Stimulated activated CD8-positive, alpha-beta memory T cell treated with anti-CD3 and anti-CD28 coated beads, Interleukin-4, amount 100 ng/mL, for 4 hours (primary cell): Measurements from ENCODE around the gene SH2D2A.
"Not testable (repeated sequence)": the region's sequence is repeated elsewhere in the genome, so short reads cannot be mapped to it uniquely, and the experiment has no call there.

Experiments used
- DNase-seq, 2 donors: peaks; one replicate each; pipeline ENCODE4 v3.0.0-alpha.2; 2020; ENCODE audit warnings: low read depth in 2 of 2, low spot score in 1 of 2

Gene SH2D2A

DNA sequence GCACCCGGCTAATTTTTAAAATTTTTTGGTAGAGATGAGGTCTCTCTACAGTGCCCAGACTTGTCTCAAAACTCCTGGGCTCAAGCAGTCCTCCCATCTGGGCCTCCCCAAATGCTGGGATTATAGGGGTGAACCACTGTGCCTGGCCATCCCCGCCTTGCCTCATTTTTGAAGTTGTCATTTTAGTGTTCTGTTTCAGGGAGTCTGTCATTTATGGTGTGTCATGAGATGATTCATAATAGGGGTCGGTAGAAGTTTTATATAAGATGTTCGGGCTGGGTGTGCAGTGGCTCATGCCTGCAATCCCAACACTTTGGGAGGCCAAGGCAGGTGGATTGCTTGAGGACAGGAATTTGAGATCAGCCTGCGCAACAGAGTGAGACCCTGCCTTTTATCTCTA is 40.8 kb downstream of the SH2D2A start:
- DNase-seq = no peak

DNA sequence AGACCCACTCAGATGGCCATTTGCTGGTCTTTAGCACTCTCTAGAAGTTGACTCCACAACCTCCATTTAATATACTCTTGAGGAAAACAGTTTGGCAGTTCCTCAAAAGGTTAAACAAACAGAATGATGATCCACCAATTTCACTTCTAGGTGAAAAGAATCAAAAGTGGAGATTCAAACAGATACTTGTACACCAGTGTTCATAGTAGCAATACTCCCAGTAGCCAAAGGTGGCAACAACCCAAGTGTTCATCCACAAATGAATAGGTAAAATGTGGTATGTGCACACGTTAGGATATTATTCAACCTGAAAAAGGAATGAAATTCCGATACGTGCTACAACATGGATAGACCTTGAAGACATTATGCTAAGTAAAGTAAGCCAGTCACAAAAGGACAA is 43.0 kb downstream of the SH2D2A start:
- no peak for DNase-seq

DNA sequence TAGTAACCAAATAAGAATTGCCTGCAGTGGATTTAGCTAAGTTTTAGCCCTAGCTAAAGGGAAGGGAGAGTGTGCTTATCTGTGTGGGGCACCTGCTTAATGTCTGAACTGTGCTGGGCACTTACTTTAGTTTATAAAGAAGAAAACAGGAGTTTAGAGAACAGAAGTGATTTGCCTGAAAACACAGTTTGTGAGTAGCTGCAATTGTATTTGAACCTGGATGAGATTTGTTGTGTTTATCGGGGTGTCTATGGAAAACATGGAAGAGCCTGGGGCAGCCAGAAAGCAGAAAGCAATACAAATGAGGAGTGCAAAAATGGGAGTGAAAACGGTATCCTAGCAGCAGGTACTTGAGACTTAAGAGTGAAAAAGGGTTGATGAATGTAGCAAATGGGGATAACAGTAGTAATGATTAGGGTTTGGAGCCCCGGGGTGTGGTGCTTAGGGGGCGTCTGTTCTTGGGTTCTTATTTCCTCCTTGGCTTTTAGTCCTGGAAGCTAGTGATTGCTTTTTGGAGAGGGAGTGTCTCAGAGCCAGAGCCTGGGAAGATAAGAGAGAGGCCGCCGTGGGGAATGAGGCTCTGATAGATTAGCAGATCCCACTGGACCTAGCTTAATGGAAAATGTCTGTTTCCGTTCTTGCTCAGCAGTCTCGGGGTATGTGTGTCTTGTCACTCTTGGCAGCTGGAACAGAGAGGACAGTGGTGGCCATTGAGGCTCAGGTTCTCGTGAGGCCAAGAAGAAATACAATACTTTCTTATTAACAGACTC is 43.7 kb downstream of the SH2D2A start:
- no peak for DNase-seq

DNA sequence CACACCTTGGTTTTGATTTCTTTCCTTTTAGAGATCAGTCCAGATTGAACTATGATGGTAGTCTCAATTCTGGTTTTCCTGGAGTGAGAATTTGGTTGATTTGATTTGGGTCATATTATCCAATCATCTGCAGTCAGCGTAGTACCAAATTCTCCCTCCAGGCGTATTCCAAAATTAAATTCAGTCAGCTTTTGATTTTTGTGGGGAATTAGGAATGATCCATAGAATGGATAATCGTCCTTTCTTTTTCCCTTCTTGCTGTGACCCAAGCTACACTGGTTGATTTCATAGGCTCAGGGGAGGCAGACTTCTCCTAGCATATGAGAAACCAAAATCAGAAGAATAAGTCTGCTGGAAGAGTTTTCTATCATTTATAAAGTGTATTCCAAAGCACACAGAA is 44.4 kb downstream of the SH2D2A start:
- DNase-seq = no peak

DNA sequence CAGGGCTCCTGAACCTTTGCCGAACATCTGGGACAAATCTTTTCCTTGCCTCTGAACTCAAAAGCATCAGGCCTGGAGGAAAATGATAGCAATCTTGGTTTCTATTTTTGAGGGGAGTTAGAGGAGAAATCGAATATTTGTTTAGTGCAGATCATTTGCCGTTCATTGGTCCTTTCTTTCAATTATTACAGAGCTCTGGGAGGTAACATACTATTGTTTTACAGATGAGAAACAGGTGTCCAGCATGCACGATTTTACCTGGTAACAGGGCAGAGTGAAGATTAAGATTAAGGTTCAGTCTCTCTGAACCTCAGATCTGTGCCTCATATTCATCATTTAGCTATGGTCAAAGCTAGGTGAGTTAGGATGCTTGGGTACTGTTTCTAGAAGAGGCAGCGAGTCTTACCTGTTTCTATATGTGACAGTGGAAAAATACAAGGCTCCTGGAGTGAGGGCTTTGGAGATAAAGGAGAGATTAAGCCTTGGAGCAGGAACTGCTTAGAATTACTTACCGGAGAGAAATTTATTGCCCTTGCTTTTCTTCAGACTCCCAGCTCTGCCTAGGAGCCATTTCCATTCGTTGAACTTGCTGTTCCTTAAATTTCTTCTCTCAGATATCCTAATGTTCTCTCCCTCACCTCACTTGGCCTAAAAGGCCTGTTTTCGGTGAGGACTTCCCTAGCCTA is 47.9 kb downstream of the SH2D2A start:
- no peak for DNase-seq

DNA sequence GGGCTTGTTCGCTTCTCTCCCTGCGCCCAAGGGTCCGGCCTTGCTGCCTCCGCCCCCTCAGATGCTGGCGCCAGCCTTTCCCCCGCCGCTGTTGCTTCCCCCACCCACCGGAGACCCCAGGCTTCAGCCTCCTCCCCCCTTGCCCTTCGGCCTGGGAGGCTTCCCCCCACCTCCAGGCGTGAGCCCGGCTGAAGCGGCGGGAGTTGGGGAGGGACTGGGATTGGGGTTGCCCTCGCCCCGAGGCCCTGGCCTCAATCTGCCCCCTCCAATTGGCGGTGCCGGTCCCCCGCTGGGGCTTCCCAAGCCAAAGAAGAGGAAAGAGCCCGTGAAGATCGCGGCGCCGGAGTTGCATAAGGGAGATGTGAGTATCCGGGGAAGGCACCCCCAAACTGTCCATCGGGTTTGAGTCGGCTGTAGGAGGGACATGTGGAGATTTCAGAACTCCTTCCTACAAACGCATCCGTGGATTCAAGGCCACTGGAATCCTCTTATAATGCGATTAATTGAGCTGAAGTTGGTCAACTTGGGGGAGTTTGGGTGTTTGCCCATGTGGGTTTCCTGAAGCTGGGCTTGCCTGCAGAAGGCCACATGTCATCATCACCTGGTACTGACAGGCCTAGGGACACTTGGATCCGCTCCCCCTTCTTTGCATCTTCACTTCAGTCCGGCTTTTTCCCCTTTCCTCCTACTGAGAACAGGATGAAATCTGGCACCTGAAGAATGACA is 48.6 kb downstream of the SH2D2A start:
- peak in 1 of 2 donors; percentile 6 for DNase-seq

DNA sequence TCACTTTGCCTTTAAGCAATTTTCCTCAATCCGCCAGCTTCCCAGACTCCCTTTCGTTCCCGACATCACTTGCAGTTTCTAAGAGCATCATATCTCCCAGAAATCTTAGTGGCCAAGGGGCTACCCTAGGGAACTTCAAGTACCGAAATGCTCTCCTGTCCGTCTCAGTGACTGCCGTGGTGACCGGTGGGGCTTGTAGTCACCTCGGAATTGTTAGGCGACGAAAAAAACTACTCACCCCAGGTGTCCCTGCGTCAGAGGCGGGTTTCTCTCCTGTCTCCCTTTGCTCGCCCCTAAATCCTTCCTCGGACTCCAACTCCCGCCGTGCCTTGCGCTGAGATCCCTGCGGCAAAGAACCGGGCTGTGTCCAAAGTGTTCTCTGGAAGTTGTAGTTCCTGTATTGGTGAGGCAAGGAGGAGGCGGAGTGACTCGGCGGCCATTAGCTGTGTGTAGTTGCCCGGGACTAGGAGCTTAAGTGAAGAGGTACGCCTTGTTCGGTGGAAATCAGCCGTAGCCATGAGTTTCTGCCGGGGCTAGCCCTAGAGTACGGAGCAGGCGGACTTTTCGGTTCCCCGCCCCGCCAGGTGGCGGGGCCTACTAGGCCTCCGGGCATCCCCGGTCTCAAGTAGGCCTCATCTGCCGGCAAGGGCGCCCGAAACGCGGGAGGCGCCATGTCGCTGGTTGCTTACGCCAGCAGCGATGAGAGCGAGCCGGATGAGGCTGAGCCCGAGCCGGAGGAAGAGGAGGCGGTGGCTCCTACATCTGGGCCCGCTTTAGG is 49.4 kb downstream of the SH2D2A start, which contains the start of gene PRCC:
Gene PRCC, plus strand, starts transcription at position 435 of the 778 bp plus-strand sequence. Its CDS starts 237 bp downstream, at position 672.
- DNase-seq = peak; percentile 92 to 96

DNA sequence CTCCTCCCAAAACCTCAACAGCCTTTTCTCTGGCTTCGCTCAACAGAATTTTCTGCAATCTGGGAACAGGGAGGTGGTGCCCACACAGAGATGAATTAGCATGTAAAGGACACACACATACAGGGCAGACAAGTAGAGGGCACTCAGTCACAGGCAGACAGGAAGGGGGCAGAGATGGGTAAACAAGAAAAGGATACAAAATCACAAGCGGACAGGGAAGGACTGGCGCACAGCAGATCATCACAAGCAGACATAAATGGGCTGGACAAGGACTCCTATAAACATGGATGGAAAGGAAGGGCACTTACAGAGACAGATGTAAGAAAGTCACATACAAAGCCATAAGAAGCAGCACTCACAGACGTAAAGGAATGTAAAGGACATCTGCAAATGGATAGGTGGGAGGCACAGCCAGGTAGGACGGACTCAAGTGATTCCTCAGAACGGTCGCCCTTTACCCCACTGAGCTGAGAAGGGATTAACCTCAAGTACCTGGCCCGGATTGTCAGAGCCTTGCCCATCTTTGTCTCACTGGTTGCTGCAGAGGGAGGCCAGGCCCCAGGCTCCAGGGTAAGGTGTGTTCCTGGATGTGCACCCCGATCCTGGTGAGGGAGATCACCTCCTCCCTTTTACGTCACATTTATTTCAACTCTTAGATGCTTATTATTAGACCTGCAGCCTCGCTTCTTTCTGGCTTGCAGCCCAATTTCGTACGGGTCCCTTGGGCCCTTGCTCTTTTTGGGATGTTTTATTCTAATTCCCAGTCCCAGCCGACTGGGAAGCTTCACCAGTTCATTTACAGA is 50.1 kb downstream of the SH2D2A start:
- no peak for DNase-seq

DNA sequence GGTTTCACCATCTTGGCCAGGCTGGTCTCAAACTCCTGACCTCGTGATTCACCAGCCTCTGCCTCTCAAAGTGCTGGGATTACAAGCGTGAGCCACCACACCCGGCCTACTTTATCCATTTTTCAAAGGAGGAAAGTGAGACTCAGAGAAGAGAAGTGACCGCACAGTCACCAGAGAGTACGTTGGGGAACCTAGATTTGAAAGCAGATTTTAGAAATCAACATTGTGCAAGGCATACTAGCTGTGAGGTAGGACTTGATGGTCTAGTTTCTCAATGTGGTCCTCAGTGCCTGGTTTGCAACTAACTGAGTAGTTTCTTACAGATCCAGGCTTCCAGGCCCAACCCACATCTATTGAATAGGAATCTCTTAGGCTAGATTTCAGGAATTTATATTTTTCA is 51.0 kb downstream of the SH2D2A start:
- no peak for DNase-seq

DNA sequence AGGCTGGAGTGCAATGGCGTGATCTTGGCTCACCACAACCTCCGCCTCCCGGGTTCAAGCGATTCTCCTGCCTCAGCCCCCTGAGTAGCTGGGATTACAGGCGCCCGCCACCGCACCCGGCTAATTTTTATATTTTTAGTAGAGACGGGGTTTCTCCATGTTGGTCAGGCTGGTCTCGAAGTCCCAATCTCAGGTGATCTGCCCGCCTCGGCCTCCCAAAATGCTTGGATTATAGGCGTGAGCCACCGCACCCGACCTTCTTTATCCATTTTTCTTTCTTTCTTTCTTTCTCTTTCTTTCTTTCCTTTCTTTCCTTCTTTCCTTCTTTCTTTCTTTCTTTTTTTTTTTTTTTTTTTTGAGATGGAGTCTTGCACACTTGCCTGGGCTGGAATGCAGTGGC is 51.5 kb downstream of the SH2D2A start:
- DNase-seq = not testable (repeated sequence)

DNA sequence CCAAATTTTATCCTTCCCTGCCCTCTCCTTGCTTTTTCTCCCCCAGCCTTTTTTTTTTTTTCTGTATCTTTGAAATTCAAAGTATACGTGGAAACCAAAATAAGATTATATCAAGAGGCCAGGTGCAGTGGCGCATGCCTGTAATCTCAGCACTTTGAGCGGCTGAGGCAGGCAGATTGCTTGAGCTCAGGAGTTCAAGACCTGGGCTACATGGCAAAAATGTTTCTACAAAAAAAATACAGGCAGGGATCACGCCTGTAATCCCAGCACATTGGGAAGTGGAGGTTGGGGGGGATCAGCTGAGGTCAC is 55.9 kb downstream of the SH2D2A start:
- no peak for DNase-seq

DNA sequence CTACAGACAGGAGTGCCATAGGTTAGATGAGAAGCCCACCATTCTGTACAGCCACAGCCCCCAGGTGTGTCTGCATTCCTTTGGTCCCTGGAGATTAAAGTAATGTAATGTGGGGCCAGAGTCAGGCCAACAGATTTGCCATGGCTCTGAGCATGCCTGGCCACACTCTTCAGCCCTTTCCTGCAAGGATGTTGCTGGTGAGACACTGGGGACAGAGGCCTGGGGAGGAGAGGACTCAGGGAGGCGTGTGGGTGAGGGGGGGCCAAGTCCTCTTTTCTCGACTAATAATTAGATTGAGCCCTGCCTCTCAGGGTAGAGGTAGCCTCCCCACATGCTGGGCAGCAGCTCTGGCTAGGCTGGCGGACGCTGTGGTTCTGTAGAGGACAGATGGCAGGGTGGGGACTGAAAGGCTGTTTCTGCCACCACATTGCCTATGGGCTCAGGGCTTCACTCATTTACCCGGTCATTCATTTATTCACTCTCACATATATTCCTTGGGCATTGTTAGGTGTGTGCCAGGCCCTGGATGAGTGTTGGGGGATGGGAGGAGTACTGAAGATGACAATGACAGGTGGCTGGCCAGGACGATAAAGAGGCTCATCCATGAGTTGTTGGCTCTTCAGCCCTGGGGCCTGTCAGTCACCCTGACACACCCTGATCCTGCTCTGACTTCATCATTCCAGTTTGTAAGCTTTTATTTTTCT is 56.4 kb downstream of the SH2D2A start:
- no peak for DNase-seq

DNA sequence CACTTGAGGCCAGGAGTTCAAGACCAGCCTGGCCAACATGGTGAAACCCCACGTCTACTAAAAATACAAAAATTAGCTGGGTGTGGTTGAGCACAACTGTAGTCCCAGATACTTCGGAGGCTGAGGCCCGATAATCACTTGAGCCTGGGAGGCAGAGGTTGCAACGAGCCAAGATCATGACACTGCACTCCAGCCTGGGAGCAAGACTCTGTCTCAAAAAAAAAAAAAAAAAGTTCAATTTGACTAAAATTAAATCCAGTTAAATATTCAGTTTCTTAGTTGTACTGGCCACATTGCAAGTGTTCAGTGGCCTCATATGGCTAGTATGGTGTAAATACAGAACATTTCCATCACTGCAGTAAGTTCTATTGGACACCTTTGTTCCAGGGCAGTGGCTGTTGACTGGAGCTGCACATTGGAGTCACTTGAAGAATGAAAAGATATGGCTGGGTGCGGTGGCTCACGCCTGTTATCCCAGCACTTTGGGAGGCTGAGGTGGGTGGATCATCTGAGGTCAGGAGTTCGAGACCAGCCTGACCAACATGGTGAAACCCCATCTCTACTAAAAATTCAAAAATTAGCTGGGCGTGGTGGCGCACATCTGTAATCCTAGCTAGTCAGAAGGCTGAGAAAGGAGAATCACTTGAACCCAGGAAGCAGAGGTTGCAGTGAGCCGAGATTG is 58.9 kb downstream of the SH2D2A start:
- DNase-seq = not testable (repeated sequence)

DNA sequence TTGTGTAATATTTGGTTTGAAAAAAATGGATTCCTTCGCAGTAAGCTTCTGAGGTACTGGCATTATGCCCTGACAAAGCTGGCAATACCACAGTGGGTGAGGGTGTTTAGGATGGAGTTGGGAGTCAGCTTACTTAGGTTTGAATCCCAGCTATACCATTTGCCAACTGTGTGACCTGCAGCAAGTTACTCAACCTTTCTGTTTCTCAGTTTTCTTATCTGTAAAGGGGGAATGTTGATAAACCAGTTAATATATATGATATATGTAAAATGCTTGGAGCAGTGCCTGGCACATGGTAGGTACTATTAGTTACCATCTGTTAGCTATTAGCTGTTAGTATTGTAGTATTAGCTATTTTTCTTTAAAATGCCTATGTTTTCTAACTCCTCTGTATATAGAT is 60.3 kb downstream of the SH2D2A start:
- DNase-seq = no peak
